Left renal cortex interstitium (tissue), 4 donors: ENCODE results near the gene INPP5D. TPM values are rescaled to one million over a fixed set of nuclear protein-coding genes. Genes with fewer than 3 reads are reported as not detected.
"Not testable (repeated sequence)": the region's sequence is repeated elsewhere in the genome, so short reads cannot be mapped to it uniquely, and the experiment has no call there.

Experiments used
- DNase-seq, 4 donors: peaks; one replicate each; pipeline ENCODE4 v3.0.0-alpha.2; 2013; ENCODE audit warnings: low read depth in 4 of 4, low spot score in 2 of 4, missing footprints in 1 of 4
- polyA plus RNA-seq, 4 donors: library from polyadenylated mRNA; unstranded; fragments of 120-200 nt; gene quantifications; one replicate each; pipeline ENCODE4 v1.2.1, GENCODE V29; 2013; ENCODE audit not compliant: insufficient read length in 4 of 4

INPP5D gene
- 1 to 10 TPM; 6.1 to 8.7 (median 7.6) TPM for polyA plus RNA-seq

DNA sequence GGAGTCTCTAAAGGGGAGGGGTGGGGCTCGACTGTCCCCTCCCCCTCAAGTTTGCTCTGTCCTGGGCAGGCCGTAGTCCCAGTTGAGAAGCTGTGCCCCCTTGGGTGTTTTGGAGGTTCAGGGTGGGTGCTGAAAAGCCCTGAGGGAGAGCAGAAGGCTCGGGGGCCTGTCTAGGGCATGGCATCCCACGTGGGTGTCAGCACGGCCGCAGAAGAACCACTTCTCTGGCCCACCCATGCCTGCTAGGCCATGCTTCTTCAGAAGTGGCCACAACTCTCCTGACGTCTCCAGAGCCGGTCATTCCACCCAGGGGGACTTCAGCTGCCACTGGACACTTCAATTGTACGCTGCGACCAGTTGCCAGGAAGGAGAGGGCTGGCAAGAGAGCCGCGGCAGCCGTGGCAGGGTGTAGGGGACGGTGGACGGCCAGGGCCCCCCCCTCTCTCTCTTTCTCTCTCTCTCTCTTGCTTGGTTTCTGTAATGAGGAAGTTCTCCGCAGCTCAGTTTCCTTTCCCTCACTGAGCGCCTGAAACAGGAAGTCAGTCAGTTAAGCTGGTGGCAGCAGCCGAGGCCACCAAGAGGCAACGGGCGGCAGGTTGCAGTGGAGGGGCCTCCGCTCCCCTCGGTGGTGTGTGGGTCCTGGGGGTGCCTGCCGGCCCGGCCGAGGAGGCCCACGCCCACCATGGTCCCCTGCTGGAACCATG is at the start of gene INPP5D:
Gene INPP5D, plus strand, starts transcription at position 546 of the 704 bp plus-strand sequence. Its CDS starts 137 bp downstream, at position 683.
- DNase-seq, result no peak

DNA sequence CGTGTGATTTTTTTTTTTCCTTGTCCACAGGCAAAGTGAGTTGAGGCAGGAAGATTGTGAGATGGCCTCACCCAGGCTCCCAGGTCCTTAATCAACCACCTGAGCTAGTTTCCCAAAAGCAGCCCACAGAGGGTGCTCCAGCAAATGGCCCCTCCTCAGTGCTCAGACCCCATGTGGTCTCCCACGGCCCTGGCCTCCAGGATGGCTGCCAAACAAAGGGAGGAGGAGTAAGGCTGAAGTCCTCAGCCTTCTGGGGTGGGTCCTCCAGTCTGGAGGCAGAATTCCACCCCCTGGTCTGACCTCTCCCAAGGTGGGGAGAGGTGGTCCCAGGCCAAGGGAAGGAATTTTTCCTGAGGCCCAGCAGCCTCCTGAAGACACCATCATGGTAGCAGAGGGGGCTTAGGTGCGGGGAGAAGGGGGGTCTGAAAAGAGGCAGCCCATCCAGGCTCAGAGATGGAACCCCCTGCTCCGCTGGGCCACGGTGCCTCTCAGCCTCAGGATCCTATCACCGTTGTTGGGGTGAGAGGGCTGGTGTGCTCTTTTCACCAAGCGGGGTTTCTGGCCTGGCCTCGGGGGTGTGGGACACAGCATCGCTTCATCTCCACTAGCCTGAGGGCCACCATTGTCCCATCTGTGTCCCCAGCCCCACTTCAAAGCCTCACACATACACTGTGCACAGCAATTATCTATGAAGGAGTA is 49.4 kb upstream of the INPP5D start:
- no peak for DNase-seq

DNA sequence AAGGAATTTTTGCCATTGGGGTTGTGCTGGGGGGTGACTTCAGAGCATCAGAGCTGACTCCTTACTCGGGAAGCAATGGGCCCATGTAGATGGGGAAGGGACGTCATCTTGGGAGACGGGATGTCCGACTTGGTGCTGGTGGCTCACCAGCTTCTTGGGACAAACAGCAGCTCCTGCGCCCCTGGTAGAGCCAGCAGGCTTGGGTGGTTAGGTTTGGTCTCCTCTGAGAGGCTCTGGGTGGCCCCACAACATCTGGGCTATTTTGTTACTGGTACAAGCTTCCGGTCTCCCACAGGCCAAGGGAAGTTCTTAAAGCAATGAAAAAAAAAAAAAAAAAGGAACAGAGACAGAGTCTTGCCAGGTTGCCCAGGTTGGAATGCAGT is 48.9 kb upstream of the INPP5D start:
- DNase-seq, result no peak

DNA sequence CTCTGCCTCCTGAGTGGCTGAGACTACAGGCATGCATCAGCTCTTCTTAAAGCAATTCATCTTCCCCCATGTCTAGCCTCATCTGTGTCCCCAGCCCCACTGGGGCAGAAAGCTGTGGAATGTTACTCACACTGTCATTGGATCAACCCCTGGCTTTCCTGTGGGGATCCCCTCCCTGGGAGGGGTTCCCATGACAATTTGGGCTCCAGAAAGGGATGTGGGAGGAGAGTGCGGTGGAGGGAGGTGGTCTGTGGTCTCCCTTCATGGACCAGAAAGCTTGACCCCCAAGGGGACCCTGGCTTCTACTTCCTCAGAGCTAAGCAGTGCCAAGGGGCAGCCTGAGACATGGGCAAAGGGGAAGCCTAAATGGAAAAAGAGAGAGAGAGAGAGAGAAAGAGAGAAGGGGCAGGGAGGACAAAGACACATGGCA is 48.4 kb upstream of the INPP5D start:
- no peak for DNase-seq

DNA sequence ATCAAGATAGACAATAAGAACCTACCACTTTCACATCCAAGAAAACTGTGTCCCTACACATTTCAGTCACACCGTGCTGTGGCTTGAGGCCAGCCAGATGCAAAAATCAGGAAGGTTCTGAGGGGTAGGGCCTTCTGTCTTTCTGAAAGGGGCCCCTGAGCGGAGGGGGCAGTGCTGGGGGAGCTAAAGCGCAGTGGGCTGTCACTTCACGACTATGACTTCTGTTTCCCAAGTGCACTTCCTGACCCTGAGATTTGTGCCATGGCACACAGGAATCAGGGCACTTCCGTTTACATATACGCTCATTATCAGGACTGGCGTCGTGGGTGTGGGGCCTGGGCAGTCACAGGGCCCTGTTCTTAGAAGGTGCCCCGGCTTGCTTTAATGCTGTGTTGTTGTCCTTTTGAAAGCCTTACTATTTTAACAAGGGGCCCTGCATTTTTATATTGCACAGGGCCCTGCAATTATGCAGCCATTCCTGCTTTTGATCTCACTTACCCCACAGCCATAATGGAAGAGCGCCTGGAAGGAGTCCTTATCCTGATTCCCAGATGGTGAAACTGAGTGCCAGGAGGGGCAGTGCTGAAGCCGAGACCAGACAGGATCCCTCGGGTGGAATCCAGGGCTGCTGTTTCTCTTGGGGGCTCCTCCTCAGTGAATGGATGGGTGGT is 47.7 kb upstream of the INPP5D start:
- no peak for DNase-seq

DNA sequence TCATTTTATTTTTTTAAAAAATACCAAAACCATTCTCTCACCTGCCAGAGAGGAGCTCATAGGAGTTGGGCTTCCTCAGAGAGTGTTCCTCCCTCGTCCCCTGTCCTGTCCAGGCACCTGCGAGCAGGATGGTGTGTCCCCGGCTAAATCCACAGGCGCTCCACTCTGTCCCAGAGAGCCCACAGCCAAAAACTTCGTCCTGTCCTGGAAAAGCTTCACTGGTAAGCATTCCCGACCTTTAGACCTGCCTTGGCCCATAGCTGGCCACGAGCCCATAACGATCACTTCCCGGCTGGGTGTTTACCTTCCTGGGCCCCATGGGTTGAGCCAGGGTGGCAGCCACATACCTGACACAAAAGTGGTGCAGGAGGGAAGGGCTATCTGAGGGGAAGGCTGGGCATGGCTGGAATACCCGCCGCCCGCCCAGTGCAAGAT is 47.1 kb upstream of the INPP5D start, which contains the start of gene NGEF:
Gene NGEF, minus strand, starts transcription at position 230 of the 435 bp plus-strand sequence. CDS start 38,366 bp downstream, outside the sequence.
- DNase-seq, result no peak

DNA sequence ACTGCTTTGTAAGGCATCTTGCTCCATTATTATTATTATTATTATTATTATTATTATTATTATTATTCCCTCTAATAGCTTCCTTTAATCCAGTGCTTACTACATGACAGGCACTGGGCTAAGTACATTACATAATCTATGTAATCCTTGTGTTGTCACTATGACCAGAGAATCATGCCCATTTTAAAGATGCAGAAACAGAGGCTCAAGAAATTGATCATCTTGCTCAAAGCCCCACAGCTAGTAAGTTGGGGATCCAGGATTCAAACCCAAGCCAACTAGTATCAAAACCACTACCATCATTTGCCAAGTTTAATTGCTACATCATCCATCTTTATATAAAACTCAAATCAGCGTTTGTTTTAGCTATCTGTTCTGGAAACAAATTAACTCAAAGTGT is 46.5 kb upstream of the INPP5D start:
- no peak for DNase-seq

DNA sequence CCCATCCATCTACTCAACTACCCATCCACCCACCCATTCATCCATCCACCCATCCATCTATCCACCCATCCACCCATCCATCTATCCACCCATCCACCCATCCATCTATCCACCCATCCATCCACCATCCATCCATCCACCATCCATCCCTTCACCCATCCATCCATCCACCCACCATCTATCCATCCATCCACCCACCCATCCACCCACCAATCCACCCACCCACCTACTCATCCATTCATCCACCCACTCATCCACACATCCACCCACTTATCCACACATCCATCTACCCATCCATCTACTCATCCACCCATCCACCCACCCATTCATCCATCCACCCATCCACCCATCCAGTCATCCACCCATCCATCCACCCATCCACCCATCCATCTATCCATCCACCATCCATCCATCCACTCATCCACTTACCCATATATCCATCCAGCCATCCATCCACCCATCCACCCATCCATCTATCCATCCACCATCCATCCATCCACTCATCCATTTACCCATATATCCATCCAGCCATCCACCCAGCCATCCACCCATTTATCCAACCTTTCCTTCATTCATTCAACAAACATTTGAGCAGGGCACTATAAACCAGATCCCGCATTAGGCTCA is 45.0 kb upstream of the INPP5D start:
- no peak for DNase-seq

DNA sequence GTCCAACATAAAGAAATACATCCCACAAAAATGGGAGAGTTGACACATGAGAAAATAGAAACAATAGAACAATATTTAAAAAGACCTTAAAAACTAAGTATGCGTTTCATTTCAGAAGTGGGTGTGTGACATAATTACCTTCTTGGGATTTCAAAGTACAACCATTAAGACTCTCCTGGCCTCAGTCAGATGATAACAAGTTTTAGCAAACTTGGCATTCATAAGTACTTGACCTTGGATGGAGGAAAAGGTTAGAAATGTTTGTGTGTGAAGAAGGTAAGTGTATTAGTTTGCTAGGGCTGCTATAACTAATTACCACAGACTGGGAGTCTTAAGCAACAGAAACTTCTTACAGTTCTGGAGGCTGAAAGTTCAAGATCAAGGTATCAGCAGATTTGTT is 42.2 kb upstream of the INPP5D start:
- no peak for DNase-seq

DNA sequence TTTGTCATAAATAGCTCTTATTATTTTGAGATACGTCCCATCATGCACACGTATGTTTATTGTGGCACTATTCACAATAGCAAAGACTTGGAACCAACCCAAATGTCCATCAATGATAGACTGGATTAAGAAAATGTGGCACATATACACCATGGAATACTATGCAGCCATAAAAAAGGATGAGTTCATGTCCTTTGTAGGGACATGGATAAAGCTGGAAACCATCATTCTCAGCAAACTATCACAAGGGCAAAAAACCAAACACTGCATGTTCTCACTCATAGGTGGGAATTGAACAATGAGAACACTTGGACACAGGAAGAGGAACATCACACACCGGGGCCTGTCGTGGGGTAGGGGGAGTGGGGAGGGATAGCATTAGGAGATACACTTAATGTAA is 40.5 kb upstream of the INPP5D start:
- DNase-seq, result not testable (repeated sequence)

DNA sequence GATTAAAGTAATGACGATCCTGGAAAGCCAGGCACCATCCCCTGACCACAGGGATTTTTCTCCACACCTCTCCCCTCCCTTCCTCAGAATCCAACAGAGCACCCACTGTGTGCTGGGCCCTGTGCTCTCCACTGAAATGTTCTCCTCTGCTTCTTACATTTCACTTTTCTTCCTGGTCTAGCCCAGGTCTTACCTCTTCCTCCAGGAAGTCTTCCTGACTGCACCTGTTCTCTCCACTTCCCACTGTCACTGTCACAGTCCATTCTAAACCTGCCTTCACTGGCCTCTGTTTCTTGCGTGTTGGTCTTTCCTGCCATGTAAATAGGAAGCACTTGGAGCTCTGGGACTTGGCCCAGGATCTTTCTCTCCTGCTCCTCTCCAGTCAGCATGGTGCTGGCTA is 39.7 kb upstream of the INPP5D start:
- DNase-seq, result no peak

DNA sequence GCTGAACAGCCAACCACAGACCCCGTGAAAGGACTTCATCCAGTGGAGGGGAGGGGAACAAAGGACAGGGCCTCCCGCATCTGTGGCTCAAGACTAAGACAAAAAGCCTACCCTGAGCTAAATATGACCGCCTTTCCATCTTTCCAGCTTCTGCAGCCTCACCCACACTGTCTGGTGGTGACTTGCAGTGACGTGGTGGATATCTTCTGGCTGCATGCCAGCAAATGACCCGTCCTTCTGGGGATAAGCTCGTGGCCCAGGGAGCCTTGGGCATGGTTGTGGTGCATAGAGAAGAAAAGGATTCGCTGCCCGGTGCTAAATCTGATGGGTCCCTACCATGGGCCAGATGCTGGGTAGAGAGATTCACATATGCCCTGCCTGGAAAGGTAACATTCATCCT is 38.4 kb upstream of the INPP5D start:
- DNase-seq, result no peak

DNA sequence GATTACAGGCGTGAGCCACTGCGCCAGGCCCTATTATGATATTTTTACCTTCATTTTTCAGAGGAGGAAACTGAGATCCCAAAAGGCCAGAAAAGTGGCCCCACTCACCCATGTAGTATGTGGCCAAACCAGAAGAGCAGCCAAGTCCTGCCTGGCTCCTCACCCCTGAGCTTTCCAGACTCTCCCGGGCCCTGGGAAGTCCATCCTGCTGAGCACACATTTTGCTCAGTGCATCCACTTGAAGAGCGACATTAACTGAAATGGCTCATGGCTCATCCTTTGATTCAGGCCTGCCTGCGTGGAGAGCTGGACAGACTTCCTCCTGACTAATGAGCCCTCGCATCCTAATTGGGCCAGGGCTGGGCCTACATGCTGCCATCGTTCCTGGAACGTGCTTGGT is 37.6 kb upstream of the INPP5D start:
- DNase-seq, result no peak

DNA sequence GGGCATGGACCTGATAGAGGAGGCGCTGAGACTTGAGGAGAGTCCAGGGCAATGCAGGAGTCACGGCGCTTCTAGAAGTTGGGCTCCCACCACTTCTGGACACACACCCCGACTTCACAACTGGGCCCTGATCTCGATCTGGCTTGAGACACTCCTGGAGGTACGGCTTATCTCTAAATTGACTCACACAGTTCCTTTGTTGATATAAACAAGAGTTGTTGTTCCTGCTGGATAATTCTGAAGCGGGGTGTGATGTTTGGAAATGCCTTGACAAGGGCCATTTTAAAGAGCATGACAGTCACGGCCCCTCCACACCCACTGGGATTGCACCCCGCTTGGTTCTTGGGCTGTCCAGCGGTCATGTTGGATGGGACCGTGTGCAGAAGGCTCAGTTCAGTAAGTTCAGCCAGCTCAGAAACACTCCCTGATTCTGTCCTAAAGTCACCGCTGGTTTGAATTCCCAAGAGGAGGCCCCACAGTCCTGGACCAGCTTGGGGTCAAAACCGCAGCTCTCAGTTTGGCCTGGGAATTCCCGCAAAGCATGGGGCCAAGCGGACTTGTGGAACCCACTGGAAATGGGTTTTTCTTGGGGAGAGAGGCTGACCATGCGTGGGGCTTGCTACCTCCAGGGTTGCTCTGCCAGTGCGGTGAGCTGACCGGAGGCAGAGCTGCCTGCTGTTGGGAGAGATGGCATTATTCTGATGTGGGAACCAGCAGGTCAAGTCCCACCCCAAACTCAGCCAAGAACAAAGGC is 37.0 kb upstream of the INPP5D start:
- DNase-seq, result no peak

DNA sequence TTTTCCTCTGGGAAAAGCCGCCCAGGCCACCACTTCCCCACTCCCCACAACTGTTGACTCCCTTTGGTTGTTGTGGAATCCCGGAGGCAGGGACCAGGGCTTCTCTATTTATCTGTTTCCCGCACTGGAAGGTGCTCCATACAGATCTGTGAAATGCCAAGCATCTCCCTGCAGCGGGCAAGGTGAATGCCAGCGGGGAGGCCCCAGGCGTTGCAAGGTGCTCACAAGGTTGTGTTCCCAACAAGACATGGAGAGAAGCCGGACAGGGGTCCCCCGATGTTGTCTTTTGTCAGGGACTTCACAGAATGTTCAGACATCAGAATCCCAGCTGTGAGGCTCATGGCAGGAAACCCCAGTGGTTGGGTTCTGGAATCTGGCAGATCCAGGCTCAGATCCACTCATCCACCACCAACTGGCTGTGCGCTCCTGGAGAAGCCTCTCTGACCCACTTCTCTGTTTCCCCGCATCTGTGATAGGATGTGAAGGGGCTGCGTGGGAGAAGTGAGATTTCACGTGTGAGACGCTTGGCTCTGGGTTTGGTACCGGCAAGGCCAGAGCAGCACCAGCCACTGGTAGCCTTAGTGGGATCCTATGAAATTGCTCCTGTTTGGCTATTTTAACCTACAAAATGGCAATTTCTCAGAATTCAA is 36.3 kb upstream of the INPP5D start:
- DNase-seq, result no peak

DNA sequence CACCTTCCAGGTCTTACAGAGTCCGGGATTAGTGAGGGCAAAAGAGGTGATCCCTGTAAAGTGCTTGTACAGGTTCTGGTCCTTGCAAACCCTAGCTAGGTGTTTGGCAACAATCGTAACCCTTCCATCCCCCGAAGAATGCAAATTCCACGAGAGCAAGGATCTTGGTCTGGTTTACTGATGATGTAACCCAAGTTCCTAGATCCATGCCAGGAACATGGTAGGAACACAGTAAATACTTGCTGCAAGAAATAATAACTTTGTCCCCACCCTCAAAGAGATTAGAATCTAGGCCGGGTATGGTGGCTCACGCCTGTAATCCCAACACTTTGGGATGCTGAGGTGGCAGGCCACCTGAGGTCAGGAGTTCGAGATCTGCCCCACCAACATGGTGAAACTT is 34.4 kb upstream of the INPP5D start:
- no peak for DNase-seq

DNA sequence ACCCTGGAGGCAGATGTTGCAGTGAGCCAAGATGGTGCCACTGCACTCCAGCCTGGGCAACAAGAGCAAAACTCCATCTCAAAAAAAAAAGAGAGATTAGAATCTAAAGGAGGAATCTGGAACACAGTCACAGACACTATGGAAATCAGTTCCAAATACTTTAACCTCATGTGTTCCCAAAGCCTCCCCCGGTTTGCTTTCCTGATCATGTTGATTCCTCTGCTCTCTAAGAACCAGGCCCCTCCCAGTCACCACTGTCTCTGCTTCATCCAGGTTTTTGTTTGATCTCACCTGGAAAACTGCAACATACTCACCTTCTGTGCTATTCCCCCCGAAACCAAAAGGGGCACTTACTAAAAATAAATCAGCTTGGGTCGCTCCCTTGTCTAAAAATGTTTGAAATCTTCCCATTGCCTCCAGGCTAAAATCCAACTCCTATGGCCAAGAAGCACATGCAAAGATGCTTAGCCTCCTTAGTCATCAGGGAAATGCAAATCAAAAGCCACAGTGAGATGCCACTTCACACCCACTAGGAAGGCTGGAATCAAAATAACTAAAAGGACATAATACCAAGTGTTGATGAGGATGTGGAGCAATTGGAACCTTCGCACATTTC is 33.8 kb upstream of the INPP5D start:
- no peak for DNase-seq

DNA sequence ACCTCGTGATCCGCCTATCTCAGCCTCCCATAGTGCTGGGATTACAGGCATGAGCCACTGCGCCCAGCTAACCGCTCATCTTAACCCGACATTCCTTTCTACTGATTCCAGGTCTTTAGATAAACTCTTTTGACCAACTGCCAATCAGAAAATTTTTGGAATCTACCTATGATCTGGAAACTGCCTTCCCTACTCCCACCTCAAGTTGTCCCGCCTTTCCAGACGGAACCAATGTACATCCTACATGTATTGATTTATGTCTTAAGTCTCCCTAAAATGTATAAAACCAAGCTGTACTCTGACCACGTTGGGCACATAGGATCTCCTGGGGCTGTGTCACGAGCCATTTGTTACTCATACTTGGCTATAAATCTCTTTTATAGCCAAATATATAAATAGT is 30.8 kb upstream of the INPP5D start:
- no peak for DNase-seq
